SKM-1 treated with dmso at 0.1 percent for 144 hours (cell line): ENCODE measurements around the gene RERE.

Experiments used
- DNase-seq: peaks from one replicate; lab custom pipeline; 2025; ENCODE audit not compliant: unreplicated experiment; lab: John Stamatoyannopoulos, UW

RERE gene

GRCh38 chr1:8669606-8670335 lies 147.7 kb downstream of the RERE start:
- no peak for DNase-seq

- no peak for DNase-seq
Measured at GRCh38 chr1:8667869-8668594, 149.4 kb downstream of the RERE start.

GRCh38 chr1:8666389-8667167 lies 150.9 kb downstream of the RERE start:
- DNase-seq, result no peak

- DNase-seq, result no peak
Measured at GRCh38 chr1:8665833-8666232, 151.6 kb downstream of the RERE start.

- DNase-seq, result no peak
Measured at GRCh38 chr1:8664887-8665286, 152.6 kb downstream of the RERE start.

GRCh38 chr1:8663915-8664329 lies 153.5 kb downstream of the RERE start:
- no peak for DNase-seq

- DNase-seq, result no peak
Measured at GRCh38 chr1:8663090-8663802, 154.2 kb downstream of the RERE start.

- no peak for DNase-seq
Measured at GRCh38 chr1:8662380-8663072, 154.9 kb downstream of the RERE start.

- no peak for DNase-seq
Measured at GRCh38 chr1:8661185-8662110, 156.0 kb downstream of the RERE start.

GRCh38 chr1:8660411-8660828 lies 157.0 kb downstream of the RERE start:
- DNase-seq, result no peak

- DNase-seq, result no peak
Measured at GRCh38 chr1:8659593-8659992, 157.8 kb downstream of the RERE start.

GRCh38 chr1:8653878-8654277 lies 163.6 kb downstream of the RERE start:
- no peak for DNase-seq

GRCh38 chr1:8652467-8653046 lies 164.9 kb downstream of the RERE start:
- no peak for DNase-seq

GRCh38 chr1:8651962-8652361 lies 165.5 kb downstream of the RERE start:
- DNase-seq, result no peak

GRCh38 chr1:8651236-8651890 lies 166.1 kb downstream of the RERE start:
- DNase-seq, result no peak

GRCh38 chr1:8649875-8650274 lies 167.6 kb downstream of the RERE start:
- DNase-seq, result no peak

GRCh38 chr1:8649027-8649426 lies 168.4 kb downstream of the RERE start:
- DNase-seq, result no peak

- no peak for DNase-seq
Measured at GRCh38 chr1:8646996-8647395, 170.4 kb downstream of the RERE start.

GRCh38 chr1:8646189-8646588 lies 171.3 kb downstream of the RERE start:
- no peak for DNase-seq
